22Rv1 (cell line): ENCODE measurements around the gene CDK13.

Source experiments
- CTCF ChIP-seq: fragments of 450-650 bp; IDR thresholded peaks from 2 replicates; pipeline ENCODE4 v1.5.1; 2017; ENCODE audit warnings: mild to moderate bottlenecking
- ZFX ChIP-seq: fragments of 450-650 bp; IDR thresholded peaks from 2 replicates; pipeline ENCODE4 v1.6.1; 2017; ENCODE audit warnings: antibody characterized with exemption, borderline replicate concordance

DNA sequence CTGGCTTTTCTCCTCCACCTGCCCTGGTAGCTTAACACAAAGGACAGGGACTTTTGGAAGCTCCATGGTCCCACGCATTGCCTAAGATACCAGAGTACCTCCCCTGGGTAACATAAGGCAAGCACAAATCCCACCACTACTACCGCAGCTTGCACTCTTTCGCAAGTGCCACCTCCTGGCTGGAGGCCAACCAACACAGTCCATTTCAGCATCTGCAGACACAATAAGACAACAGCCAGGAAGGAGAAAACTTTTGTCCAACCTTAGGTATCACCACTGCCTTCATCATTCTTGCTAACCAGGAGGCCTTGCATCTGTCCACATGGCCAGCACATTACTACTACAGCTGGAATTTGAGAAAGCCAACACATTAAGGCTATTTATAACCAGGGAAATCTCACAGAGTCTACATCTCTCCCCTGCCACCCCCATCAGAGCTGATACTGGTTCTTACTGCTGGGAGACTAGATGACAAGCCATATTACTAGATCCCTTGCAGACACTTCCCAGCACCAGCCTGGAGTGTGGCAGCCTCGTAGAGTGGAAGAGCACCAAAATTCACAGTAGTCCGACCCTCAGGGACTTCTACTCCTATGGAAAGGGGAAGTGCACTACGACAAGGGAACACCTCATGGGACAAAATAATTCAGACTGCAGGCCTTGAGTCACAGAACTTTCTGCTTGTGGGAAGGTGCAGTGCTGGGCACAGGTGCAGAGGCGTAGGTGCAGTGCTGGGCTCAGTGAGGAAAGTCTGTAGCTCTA is 39.8 kb upstream of the CDK13 start:
- TF ChIP-seq CTCF (no peak), ZFX (no peak)
